ENCODE results near the gene REP15.

Gene REP15

GRCh38 chr12:27710592-27711316, 14.5 kb downstream of the REP15 start, which contains the start of gene MRPS35 (continued):
- no peak for TF ChIP-seq TSHZ1 (tag by site-specific recombination; IDR thresholded peaks at IDR 0.05; ENCODE audit: borderline replicate concordance)
- TF ChIP-seq ZNF423 (tag by site-specific recombination; IDR thresholded peaks at IDR 0.05), result no peak
- peak; percentile 91 for TF ChIP-seq ZBTB48 (tag by site-specific recombination; IDR thresholded peaks at IDR 0.05)
- no peak for TF ChIP-seq ZNF830 (tag by site-specific recombination; IDR thresholded peaks at IDR 0.05; ENCODE audit: low read depth)
- TF ChIP-seq ZNF76 (tag by site-specific recombination; IDR thresholded peaks at IDR 0.05; ENCODE audit: borderline replicate concordance, low read depth), result peak; percentile 78
- no peak for TF ChIP-seq ZNF664 (tag by site-specific recombination; IDR thresholded peaks at IDR 0.05)
- no peak for TF ChIP-seq IKZF3 (tag by site-specific recombination; IDR thresholded peaks at IDR 0.05)
- TF ChIP-seq ZNF211 (tag by site-specific recombination; IDR thresholded peaks at IDR 0.05; ENCODE audit: low read depth), result no peak
- TF ChIP-seq ZFP37 (tag by site-specific recombination; IDR thresholded peaks at IDR 0.05), result peak; percentile 99
- no peak for TF ChIP-seq KLF10 (tag by site-specific recombination; IDR thresholded peaks at IDR 0.05)
- no peak for TF ChIP-seq OVOL3 (tag by site-specific recombination; IDR thresholded peaks at IDR 0.05)
- TF ChIP-seq ZNF580 (tag by site-specific recombination; IDR thresholded peaks at IDR 0.05), result peak; percentile 81
- no peak for TF ChIP-seq ZNF585B (tag by site-specific recombination; IDR thresholded peaks at IDR 0.05)
- TF ChIP-seq KLF8 (tag by site-specific recombination; IDR thresholded peaks at IDR 0.05), result peak; percentile 91
- TF ChIP-seq ZNF560 (tag by site-specific recombination; IDR thresholded peaks at IDR 0.05; ENCODE audit: borderline replicate concordance), result no peak
- TF ChIP-seq ZNF660 (tag by site-specific recombination; IDR thresholded peaks at IDR 0.05), result no peak; the same call in 1 of the 2 replicates
- peak; percentile 71; the same call in 1 of the 2 replicates for TF ChIP-seq ZNF394 (tag by site-specific recombination; IDR thresholded peaks at IDR 0.05; ENCODE audit: borderline replicate concordance)
- TF ChIP-seq ZBTB44 (tag by site-specific recombination; IDR thresholded peaks at IDR 0.05), result no peak
- peak; percentile 79 for TF ChIP-seq KLF1 (tag by site-specific recombination; IDR thresholded peaks at IDR 0.05)
- no peak for TF ChIP-seq ZNF184 (tag by site-specific recombination; IDR thresholded peaks at IDR 0.05)
- TF ChIP-seq BCL6B (tag by site-specific recombination; IDR thresholded peaks at IDR 0.05), result no peak
- TF ChIP-seq GLI2 (tag by site-specific recombination; IDR thresholded peaks at IDR 0.05; ENCODE audit: borderline replicate concordance, low read depth), result no peak
- no peak for TF ChIP-seq ZNF776 (tag by site-specific recombination; IDR thresholded peaks at IDR 0.05; ENCODE audit: borderline replicate concordance)
- TF ChIP-seq SCRT1 (tag by site-specific recombination; IDR thresholded peaks at IDR 0.05; ENCODE audit: borderline replicate concordance), result no peak
- TF ChIP-seq ZNF521 (tag by site-specific recombination; IDR thresholded peaks at IDR 0.05), result no peak
- no peak for TF ChIP-seq ZBTB10 (tag by site-specific recombination; IDR thresholded peaks at IDR 0.05)
- no peak for TF ChIP-seq FEZF1 (tag by site-specific recombination; IDR thresholded peaks at IDR 0.05)
- TF ChIP-seq SCRT2 (tag by site-specific recombination; IDR thresholded peaks at IDR 0.05), result no peak

Measured in HEK293 (cell line).